OCI-LY3 (cell line): ENCODE measurements around the gene TCF20.

ENCODE experiments used
- EZH2phosphoT487 ChIP-seq: fragments of 200-600 bp; shearing (Covaris generic); IDR thresholded peaks from 2 replicates; pipeline ENCODE4 v1.6.1; 2018; ENCODE audit warnings: antibody characterized with exemption, mixed run types, low read depth
- TF ChIP-seq, protein P1 (sequence below): fragments of 200-600, 300-600 bp; sonication (generic); IDR thresholded peaks from 2 replicates; pipeline ENCODE4 v1.5.1; 2014; ENCODE audit warnings: antibody characterized with exemption, low read length, low read depth

DNA sequence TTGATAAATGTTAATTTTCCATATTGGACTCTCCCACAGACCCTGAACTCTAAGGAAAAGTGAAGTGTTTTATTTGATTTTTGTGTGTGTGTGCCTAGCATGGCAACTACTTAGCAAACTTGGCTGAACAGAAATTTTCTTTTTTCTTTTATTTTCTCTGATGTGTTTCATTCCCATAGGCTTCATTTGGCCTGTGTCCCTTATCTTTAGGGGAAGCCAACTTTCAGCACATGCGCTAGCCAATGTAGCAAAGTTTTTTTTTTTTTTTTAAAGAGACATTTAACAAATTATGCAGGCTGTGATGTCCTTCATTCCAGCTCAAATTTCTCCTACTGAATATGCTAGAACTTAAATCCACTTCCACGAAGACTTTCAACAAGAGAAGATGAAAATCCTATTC lies 14.2 kb downstream of the TCF20 start:
- TF ChIP-seq, protein P1, sequence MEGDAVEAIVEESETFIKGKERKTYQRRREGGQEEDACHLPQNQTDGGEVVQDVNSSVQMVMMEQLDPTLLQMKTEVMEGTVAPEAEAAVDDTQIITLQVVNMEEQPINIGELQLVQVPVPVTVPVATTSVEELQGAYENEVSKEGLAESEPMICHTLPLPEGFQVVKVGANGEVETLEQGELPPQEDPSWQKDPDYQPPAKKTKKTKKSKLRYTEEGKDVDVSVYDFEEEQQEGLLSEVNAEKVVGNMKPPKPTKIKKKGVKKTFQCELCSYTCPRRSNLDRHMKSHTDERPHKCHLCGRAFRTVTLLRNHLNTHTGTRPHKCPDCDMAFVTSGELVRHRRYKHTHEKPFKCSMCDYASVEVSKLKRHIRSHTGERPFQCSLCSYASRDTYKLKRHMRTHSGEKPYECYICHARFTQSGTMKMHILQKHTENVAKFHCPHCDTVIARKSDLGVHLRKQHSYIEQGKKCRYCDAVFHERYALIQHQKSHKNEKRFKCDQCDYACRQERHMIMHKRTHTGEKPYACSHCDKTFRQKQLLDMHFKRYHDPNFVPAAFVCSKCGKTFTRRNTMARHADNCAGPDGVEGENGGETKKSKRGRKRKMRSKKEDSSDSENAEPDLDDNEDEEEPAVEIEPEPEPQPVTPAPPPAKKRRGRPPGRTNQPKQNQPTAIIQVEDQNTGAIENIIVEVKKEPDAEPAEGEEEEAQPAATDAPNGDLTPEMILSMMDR, result no peak
- TF ChIP-seq EZH2phosphoT487, result no peak
